HepG2 (cell line): Measurements from ENCODE around the gene MAFF. TPM values are rescaled to one million over a fixed set of nuclear protein-coding genes. Genes with fewer than 3 reads are reported as not detected.

Source experiments
- ATAC-seq: fragments of 200-7000 bp; cut with Tn5 transposase; 3 replicates; pipeline ENCODE4 v1.9.1; 2020; ENCODE audit warnings: mild to moderate bottlenecking, moderate library complexity
- BruUV-seq: library from RNA; stranded (reverse); fragments of 400-500 nt; replicated peaks from 2 replicates; lab custom pipeline; 2021; lab: Mats Ljungman, UMichigan
- CTCF ChIA-PET: fragments of 300-600 bp; formaldehyde crosslinking; extraction: SDS; loops from one replicate; lab custom pipeline; 2021; ENCODE audit warnings: low total read pairs, inconsistent platforms, low intra/inter-chr PET ratio; lab: Yijun Ruan, JAX
- POLR2A ChIA-PET: fragments of 350-600 bp; sonication (Branson Sonifier 250); formaldehyde crosslinking; loops from one replicate; lab custom pipeline; 2020; ENCODE audit warnings: antibody characterized with exemption, inconsistent platforms; lab: Yijun Ruan, JAX
- DNase-seq: peaks from one replicate; pipeline ENCODE4 v3.0.0-alpha.2; 2015; ENCODE audit warnings: low spot score
- FAIRE-seq: peaks from 3 replicates; lab custom pipeline; 2011; peaks lifted over from hg19 to GRCh38; lab: Jason Lieb, UNC
- H2AFZ ChIP-seq: one replicate; pipeline ENCODE4 v1.6.1; 2011; ENCODE audit warnings: low read length, inconsistent platforms
- H3K27ac ChIP-seq: fragments of 300-600 bp; 3 replicates; pipeline ENCODE4 v1.8.0; 2011; ENCODE audit warnings: mixed run types, mild to moderate bottlenecking, mixed read lengths, low read length, inconsistent platforms; ENCODE audit not compliant: insufficient read depth; ENCODE audit errors: extremely low read length
- H3K27me3 ChIP-seq, 2 experiments: fragments of 200-600 bp in 1 of 2; 2 replicates in 1 of 2; 3 replicates in 1 of 2; pipeline versions ENCODE4 v1.6.0 to v1.8.0; 2011; ENCODE audit warnings: low read length in 2 of 2, mild to moderate bottlenecking in 2 of 2, moderate library complexity in 2 of 2, inconsistent platforms in 1 of 2; ENCODE audit not compliant: insufficient read depth in 2 of 2, control insufficient read depth in 1 of 2
- H3K36me3 ChIP-seq, 2 experiments: fragments of 200-600 bp in 1 of 2; replicated peaks in 1 of 2; 2 replicates in 1 of 2; 3 replicates in 1 of 2; pipeline versions ENCODE4 v1.5.1 to v1.8.0; 2011; ENCODE audit warnings: low read length in 2 of 2, inconsistent platforms in 1 of 2; ENCODE audit not compliant: insufficient read depth in 2 of 2, control insufficient read depth in 1 of 2
- H3K4me1 ChIP-seq: 2 replicates; pipeline ENCODE4 v1.5.1; 2012; ENCODE audit warnings: low read length, inconsistent platforms; ENCODE audit not compliant: insufficient read depth
- H3K4me2 ChIP-seq: 2 replicates; pipeline ENCODE4 v1.6.0; 2011; ENCODE audit warnings: low read depth, low read length, inconsistent platforms
- H3K4me3 ChIP-seq, 3 experiments: fragments of 200-600 bp in 1 of 3; sonication (generic), shearing (Covaris generic) in 1 of 3; replicated peaks in 1 of 3; 2 replicates each; pipeline ENCODE4 v1.5.1; 2011 to 2016; ENCODE audit warnings: low read length in 3 of 3, inconsistent platforms in 2 of 3, low read depth in 2 of 3, mild to moderate bottlenecking in 2 of 3, control low read depth in 1 of 3, mixed read lengths in 1 of 3; ENCODE audit not compliant: insufficient read depth in 1 of 3
- H3K79me2 ChIP-seq: one replicate; pipeline ENCODE4 v1.6.1; 2011; ENCODE audit warnings: low read length, inconsistent platforms; ENCODE audit not compliant: insufficient read depth
- H3K9ac ChIP-seq: 2 replicates; pipeline ENCODE4 v1.6.0; 2011; ENCODE audit warnings: mild to moderate bottlenecking, low read depth, low read length, inconsistent platforms; ENCODE audit not compliant: insufficient read depth
- H3K9me3 ChIP-seq: 2 replicates; pipeline ENCODE4 v1.5.1; 2012; ENCODE audit warnings: mild to moderate bottlenecking, low read length
- H4K20me1 ChIP-seq: 2 replicates; pipeline ENCODE4 v1.6.0; 2011; ENCODE audit warnings: inconsistent platforms, mild to moderate bottlenecking, low read length, moderate library complexity; ENCODE audit not compliant: insufficient read depth
- BATF2 ChIP-seq: sonication (generic); formaldehyde crosslinking; IDR thresholded peaks from 2 replicates; pipeline ENCODE4 v1.8.0; 2022; ENCODE audit warnings: mild to moderate bottlenecking, missing genetic modification reagents, moderate library complexity
- CEBPG ChIP-seq: IDR thresholded peaks from 2 replicates; pipeline ENCODE4 v1.6.1; 2016
- EHMT2 ChIP-seq: fragments of 200-600 bp; sonication (generic); IDR thresholded peaks from 2 replicates; pipeline ENCODE4 v1.7.0; 2017; ENCODE audit warnings: antibody characterized with exemption, low read depth, low read length, borderline replicate concordance
- GRHL1 ChIP-seq: sonication (generic); formaldehyde crosslinking; conservative IDR thresholded peaks from 2 replicates; pipeline ENCODE4 v1.8.0; 2022; ENCODE audit warnings: missing genetic modification reagents
- HNF1A ChIP-seq, 2 experiments: sonication (generic) in 1 of 2; formaldehyde crosslinking in 1 of 2; IDR thresholded peaks; 2 replicates each; pipeline versions ENCODE4 v1.4.0 to v1.6.1; 2016 to 2020; ENCODE audit warnings: borderline replicate concordance in 1 of 2, low read depth in 1 of 2, mild to moderate bottlenecking in 1 of 2, missing genetic modification reagents in 1 of 2
- MAFG ChIP-seq: sonication (generic); formaldehyde crosslinking; IDR thresholded peaks from 2 replicates; pipeline ENCODE4 v1.5.1; 2020; ENCODE audit warnings: mild to moderate bottlenecking, missing genetic modification reagents
- SNRNP70 ChIP-seq: fragments of 200-400 bp; formaldehyde crosslinking; IDR thresholded peaks from 2 replicates; pipeline ENCODE4 v1.6.1; 2017; ENCODE audit warnings: mild to moderate bottlenecking, low read depth, low read length, moderate library complexity
- SOX5 ChIP-seq: IDR thresholded peaks from 2 replicates; pipeline ENCODE4 v1.6.1; 2016; ENCODE audit warnings: borderline replicate concordance
- XBP1 ChIP-seq: sonication (generic); formaldehyde crosslinking; IDR thresholded peaks from 2 replicates; pipeline ENCODE4 v1.5.0; 2020; ENCODE audit warnings: missing genetic modification reagents
- ZBTB2 ChIP-seq: sonication (generic); formaldehyde crosslinking; IDR thresholded peaks from 2 replicates; pipeline ENCODE4 v1.8.0; 2022; ENCODE audit warnings: low read depth, missing genetic modification reagents
- ZBTB3 ChIP-seq: sonication (generic); formaldehyde crosslinking; IDR thresholded peaks from 2 replicates; pipeline ENCODE4 v1.4.0; 2020; ENCODE audit warnings: low read depth, mild to moderate bottlenecking, moderate library complexity, missing genetic modification reagents, borderline replicate concordance
- ZNF317 ChIP-seq: sonication (generic); formaldehyde crosslinking; IDR thresholded peaks from 2 replicates; pipeline ENCODE4 v1.5.0; 2020; ENCODE audit warnings: mild to moderate bottlenecking, missing genetic modification reagents
- ZNF775 ChIP-seq: sonication (generic); formaldehyde crosslinking; IDR thresholded peaks from 2 replicates; pipeline ENCODE4 v1.4.0; 2020; ENCODE audit warnings: missing genetic modification reagents, mild to moderate bottlenecking, moderate library complexity, borderline replicate concordance
- ZNF891 ChIP-seq: sonication (generic); formaldehyde crosslinking; IDR thresholded peaks from 2 replicates; pipeline ENCODE4 v1.5.0; 2020; ENCODE audit warnings: mild to moderate bottlenecking, missing genetic modification reagents
- ZSCAN22 ChIP-seq: sonication (generic); formaldehyde crosslinking; IDR thresholded peaks from 2 replicates; pipeline ENCODE4 v1.4.0; 2020; ENCODE audit warnings: mild to moderate bottlenecking, missing genetic modification reagents
- WGBS: methylation state at CpG from one replicate; pipeline ENCODE4 v1.1.6; 2017; ENCODE audit warnings: low lambda C conversion rate; 5-methylcytosine and 5-hydroxymethylcytosine counted together
- in situ Hi-C: cut with HindIII; loops from 2 replicates; pipeline ENCODE4 v1.10.0; 2017; ENCODE audit warnings: low pct_unique_long_range_greater_than_20kb; ENCODE audit not compliant: extremely low pct_ligation_motif_present
- intact Hi-C: fragments of 100-400 bp; cut with micrococcal nuclease; formaldehyde crosslinking; loops from one replicate; pipeline ENCODE4 v1.10.0; 2022; ENCODE audit not compliant: unreplicated experiment
- polyA plus RNA-seq, 8 experiments: library from polyadenylated mRNA; depleted of rRNA in 3 of 8; stranded (reverse) in 7 of 8; unstranded in 1 of 8; fragments of >200 nt; fragmentation: Illumina TruSeq in 4 of 8; extraction: Trizol in 4 of 8; gene quantifications; 2 replicates each; pipeline versions ENCODE4 v1.2.1 to v1.2.3, GENCODE V29; 2011 to 2016; ENCODE audit warnings: low read depth in 4 of 8, missing spikeins in 1 of 8, mixed read lengths in 1 of 8; ENCODE audit not compliant: insufficient read depth in 1 of 8
- total RNA-seq, 5 experiments: library from RNA; depleted of rRNA; stranded (reverse); fragments of >200 nt; fragmentation: Illumina TruSeq; extraction: Trizol; gene quantifications; 2 replicates each; pipeline ENCODE4 v1.2.3, GENCODE V29; 2016; ENCODE audit warnings: low read depth in 1 of 5

MAFF gene
- total and polyA plus RNA-seq, 2 of the 13 experiments (the other 11 are each of a cell fraction or from before 2014, with no cell fraction given) = 5.4 to 14.3 TPM

GRCh38 chr22:38251341-38251692 lies 49.5 kb downstream of the MAFF start:
- Histone ChIP-seq H3K27me3 (no peaks in the 10 kb centered on the region), H3K9me3 (no peaks in the 10 kb centered on the region), H3K4me2 (no peak overlapping the region), H3K9ac (no peak overlapping the region), H3K79me2 (peaks cover 11% of the 10 kb centered on the region), H3K27ac (no peak overlapping the region), H3K36me3 (peaks cover 5 to 11% of the 10 kb centered on the region in 2 experiments; a peak in 4 of 5 replicates), H4K20me1 (0 out of 2 replicates have a peak, but pooled peaks cover 7% of the 10 kb centered on the region), H3K4me3 (no peak overlapping the region), H3K4me1 (no peaks in the 10 kb centered on the region), H2AFZ (no peak overlapping the region)
- CTCF ChIA-PET = no interaction called here
- 98% methylated on average over 3 of the region's 7 CpGs for WGBS
- no peak for TF ChIP-seq SNRNP70
- TF ChIP-seq BATF2 (CRISPR knock-in tag) = no peak
- no peak for TF ChIP-seq SOX5 (CRISPR knock-in tag)
- TF ChIP-seq EHMT2 = no peak
- no peak for TF ChIP-seq ZBTB2
- TF ChIP-seq ZBTB3 (CRISPR knock-in tag) = no peak
- no peak for TF ChIP-seq ZNF891 (CRISPR knock-in tag)
- TF ChIP-seq CEBPG (CRISPR knock-in tag) = no peak
- no peak for TF ChIP-seq GRHL1
- no peak for TF ChIP-seq ZNF317 (CRISPR knock-in tag)
- TF ChIP-seq ZNF775 = no peak
- no peak for TF ChIP-seq HNF1A (IDR thresholded peaks at IDR 0.05; ENCODE audit: low read depth)
- TF ChIP-seq HNF1A (CRISPR knock-in tag; IDR thresholded peaks at IDR 0.05; ENCODE audit: borderline replicate concordance) = no peak
- TF ChIP-seq ZSCAN22 (CRISPR knock-in tag) = no peak
- no peak for TF ChIP-seq XBP1 (CRISPR knock-in tag)
- TF ChIP-seq MAFG (CRISPR knock-in tag) = no peak
- FAIRE-seq = no peak
- intact Hi-C loops (no loop called here), in situ Hi-C loops (no loop called here)
- no TSS peak for BruUV-seq
- no peak for DNase-seq
- POLR2A ChIA-PET = no interaction called here
- no peak for ATAC-seq
